Body of pancreas (tissue), 4 donors: ENCODE measurements around the gene TRAM2.

Source experiments
- CTCF ChIP-seq, 7 experiments: fragments of 450-650 bp in 4 of 7; fragments of 200-600 bp in 3 of 7; sonication (generic) in 3 of 7; IDR thresholded peaks; one replicate each; pipeline ENCODE4 v1.5.1; 2016 to 2019; ENCODE audit warnings: antibody characterized with exemption in 7 of 7
- POLR2A ChIP-seq, 3 donors: fragments of 450-650 bp; IDR thresholded peaks; one replicate each; pipeline ENCODE4 v1.6.1; 2016; ENCODE audit warnings: antibody characterized with exemption in 3 of 3, mild to moderate bottlenecking in 2 of 3

GRCh38 chr6:52612336-52613054, 35.6 kb upstream of the TRAM2 start:
- no peak for TF ChIP-seq CTCF (IDR thresholded peaks at IDR 0.05)
- TF ChIP-seq POLR2A (IDR thresholded peaks at IDR 0.05): no peak
